LoVo (cell line): ENCODE data around the gene MEDAG.

ENCODE experiments used
- DNase-seq: peaks from one replicate; pipeline ENCODE4 v3.0.0-alpha.2; 2016; ENCODE audit warnings: low spot score

MEDAG gene

GRCh38 chr13:30872685-30873461, 33.2 kb upstream of the MEDAG start:
- DNase-seq = no peak

GRCh38 chr13:30873499-30873898, 32.6 kb upstream of the MEDAG start:
- no peak for DNase-seq

- DNase-seq = no peak
Observed at GRCh38 chr13:30874111-30874510, 32.0 kb upstream of the MEDAG start.

GRCh38 chr13:30874561-30874960, 31.5 kb upstream of the MEDAG start:
- DNase-seq = no peak

- no peak for DNase-seq
Observed at GRCh38 chr13:30877335-30877734, 28.7 kb upstream of the MEDAG start.

- no peak for DNase-seq
Observed at GRCh38 chr13:30880151-30880855, 25.8 kb upstream of the MEDAG start.

GRCh38 chr13:30880856-30881155, 25.3 kb upstream of the MEDAG start:
- DNase-seq = no peak

GRCh38 chr13:30881191-30881651, 24.9 kb upstream of the MEDAG start:
- no peak for DNase-seq

- no peak for DNase-seq
Observed at GRCh38 chr13:30882026-30882850, 23.8 kb upstream of the MEDAG start.

GRCh38 chr13:30882996-30883766, 22.9 kb upstream of the MEDAG start:
- DNase-seq = no peak

- DNase-seq = no peak
Observed at GRCh38 chr13:30884543-30884942, 21.5 kb upstream of the MEDAG start.

GRCh38 chr13:30889196-30889690, 16.8 kb upstream of the MEDAG start:
- DNase-seq = no peak

- DNase-seq = no peak
Observed at GRCh38 chr13:30892966-30893365, 13.1 kb upstream of the MEDAG start.

GRCh38 chr13:30895773-30896172, 10.3 kb upstream of the MEDAG start:
- no peak for DNase-seq

- no peak for DNase-seq
Observed at GRCh38 chr13:30898070-30898469, 8.0 kb upstream of the MEDAG start.

- no peak for DNase-seq
Observed at GRCh38 chr13:30898678-30899241, 7.3 kb upstream of the MEDAG start.

GRCh38 chr13:30900436-30900835, 5.6 kb upstream of the MEDAG start:
- no peak for DNase-seq

- DNase-seq = no peak
Observed at GRCh38 chr13:30900952-30901749, 4.9 kb upstream of the MEDAG start.

- no peak for DNase-seq
Observed at GRCh38 chr13:30904043-30904442, 2.0 kb upstream of the MEDAG start.

GRCh38 chr13:30906411-30907051, 460 bp downstream of the MEDAG start:
- no peak for DNase-seq
